GM12892 (cell line): ENCODE results near the gene OR6C2.
"Not testable (repeated sequence)": the region's sequence is repeated elsewhere in the genome, so short reads cannot be mapped to it uniquely, and the experiment has no call there.

ENCODE experiments used
- POLR2A ChIP-seq: IDR thresholded peaks from 2 replicates; pipeline ENCODE4 v1.6.1; 2011; ENCODE audit warnings: low read depth, low read length, control low read depth
- TAF1 ChIP-seq: IDR thresholded peaks from 2 replicates; pipeline ENCODE4 v1.6.1; 2011; ENCODE audit warnings: low read depth, mild to moderate bottlenecking, control low read depth, low read length, borderline replicate concordance

DNA sequence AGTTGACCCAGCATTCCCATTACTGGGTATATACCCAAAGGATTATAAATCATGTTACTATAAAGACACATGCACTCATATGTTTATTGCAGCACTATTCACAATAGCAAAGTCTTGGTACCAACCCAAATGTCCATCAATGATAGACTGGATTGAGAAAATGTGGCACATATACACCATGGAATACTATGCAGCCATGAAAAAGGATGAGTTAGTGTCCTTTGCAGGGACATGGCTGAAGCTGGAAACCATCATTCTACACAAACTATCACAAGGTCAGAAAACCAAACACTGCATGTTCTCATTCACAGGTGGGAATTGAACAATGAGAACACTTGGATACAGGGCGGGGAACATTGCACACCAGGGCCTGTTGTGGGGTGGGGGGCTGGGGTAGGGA is 21.1 kb downstream of the OR6C2 start:
- not testable (repeated sequence) for TF ChIP-seq POLR2A, TAF1
